NCI-H1048 (cell line): ENCODE results near the gene HAUS7.

ENCODE experiments used
- DNase-seq: peaks from one replicate; lab custom pipeline; 2025; lab: John Stamatoyannopoulos, UW

The HAUS7 gene

DNA sequence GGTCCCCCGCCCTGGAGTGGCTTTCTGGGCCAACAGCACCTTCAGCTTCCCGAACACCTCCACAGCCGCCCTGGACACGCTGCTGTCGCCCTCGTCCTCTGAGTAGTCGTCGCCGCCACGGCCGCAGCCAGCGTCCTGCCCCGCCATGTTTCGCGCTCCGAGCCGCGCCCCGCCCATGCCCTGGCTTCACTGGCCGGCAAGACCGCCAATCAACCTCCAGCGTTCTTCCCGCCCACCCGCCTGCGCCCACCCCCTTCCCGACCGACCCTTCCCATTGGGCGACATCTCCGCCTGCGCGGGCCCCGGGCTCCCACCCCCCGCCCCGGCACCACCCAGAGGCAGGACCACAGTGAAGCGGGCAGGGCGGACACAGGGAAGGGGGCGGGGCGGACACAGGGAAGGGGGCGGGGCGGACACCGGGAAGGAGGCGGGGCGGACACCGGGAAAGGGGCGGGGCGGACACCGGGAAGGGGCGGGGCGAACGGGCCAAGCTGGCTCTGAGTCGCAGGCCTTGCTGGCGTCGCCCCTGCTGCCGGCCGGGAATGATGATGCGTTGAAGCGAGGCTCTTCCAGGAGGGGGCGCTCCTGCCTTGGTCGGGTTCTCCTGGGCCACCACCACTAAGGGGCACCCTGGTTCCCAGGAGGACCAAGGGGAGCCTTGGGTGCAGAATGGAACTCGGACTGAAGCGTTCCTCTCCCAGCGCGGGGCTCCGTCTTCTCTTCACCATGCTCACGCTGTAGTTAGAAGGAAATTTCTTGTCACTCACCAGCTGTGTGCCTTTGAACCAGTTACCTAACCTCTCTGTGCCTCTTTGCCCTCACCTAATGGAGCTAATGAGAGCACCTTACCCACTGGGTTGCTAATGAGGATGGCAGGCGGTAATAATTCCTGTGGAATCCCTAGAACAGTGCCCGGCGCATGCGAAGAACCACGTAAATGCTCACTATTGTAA is at the start of gene HAUS7:
HAUS7 (minus strand) TSS at position 166 of the 953 bp plus-strand sequence; CDS start at position 147, 19 bp downstream.
- DNase-seq, result peak; percentile 65

DNA sequence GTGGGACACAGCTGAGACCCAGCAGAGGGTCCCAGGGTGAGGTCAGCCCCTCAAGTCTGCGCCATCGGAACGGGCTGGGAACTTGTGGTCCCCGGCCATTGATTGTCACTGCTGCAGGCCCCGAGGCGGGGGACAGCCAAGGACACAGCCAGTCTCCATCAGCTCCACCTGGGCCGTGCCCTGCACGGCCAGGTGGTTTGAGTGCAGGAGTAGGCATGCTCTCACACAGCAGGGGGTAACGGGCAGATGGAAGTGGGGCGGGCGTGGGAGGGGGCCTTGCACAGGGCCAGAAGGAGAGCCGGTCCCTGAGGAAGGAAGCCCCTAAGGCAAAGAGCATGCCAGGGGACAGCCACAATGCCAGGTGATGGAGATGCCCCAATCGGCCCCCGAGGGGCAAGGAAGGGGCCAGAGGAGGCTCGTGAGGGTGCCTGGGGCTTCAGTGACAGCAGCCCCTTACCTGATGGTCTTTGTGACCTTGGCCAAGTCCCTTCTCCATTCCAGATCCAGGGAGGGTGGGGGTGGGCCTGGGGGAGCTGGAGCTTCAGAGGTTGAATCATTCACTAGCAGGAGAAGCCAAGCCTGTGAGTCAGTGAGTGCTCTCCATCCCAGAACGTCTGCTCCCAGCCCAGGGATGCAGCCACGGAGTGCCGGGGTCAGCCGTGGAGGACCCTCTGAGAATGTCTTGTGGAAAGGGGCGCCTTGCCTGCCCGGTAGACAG is 49.4 kb upstream of the HAUS7 start:
- DNase-seq, result no peak

DNA sequence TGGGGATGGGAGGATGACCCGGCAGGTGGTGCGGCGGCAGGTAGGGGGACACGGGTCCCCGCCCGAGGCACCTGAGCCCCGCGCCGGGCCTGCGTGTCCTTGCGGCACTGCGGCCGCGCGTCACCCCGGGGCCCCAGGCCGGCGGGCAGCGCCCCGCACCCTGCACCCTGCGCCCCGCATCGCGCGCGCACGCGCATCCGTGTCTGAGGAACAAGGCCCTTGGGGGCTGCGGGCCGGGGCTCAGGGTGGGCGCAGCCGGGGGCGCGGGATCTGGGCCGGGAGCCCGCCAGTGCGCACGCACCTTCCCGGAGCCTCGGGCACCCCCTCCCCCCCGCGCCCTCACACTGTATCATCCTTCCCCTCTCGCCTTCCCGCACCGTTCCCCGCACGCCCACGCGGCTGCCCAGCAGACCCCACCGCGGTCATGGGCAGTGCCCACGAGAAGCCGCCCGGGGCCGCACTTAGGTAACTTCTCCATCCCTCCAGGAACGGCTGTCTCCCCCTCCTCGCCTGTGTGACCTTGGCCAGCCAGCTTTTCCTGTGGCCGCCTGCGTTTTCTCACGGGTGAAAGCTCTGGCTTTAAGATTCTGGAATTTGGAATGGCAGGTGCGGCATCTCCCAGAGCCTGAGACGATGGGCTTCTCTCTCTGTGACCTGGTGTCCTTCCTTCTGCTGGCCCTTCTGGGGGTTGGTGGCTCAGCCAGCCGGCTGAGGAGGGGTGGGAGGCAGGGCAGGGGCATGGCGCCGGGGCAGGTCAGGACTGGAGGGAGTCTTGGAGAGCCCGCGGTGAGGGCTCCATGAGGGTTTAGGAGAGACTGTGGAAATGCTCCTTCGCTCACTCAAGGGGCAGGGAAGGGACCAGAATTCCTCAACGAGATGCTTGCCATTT is 47.8 kb upstream of the HAUS7 start:
- DNase-seq, result no peak

DNA sequence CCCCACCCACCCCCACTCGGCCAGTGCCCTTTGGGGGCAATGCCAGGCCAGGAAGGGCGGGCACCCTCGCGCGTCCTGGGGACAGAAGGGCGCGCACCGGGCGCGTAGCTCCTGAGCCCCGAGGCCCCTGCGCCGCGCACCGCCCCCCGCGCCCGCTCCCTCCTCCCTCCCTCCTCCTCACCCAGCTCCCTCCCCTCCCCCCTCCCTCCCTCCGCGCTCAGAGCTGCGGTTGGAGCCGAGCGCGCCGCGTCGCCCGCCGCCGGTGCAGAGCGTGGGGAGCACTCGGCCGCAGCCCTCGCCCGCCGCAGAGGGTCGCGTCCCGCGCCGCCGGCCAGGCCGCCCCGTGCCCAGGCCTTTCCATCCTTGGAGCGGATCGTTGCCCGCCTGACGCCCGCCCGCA is 47.0 kb upstream of the HAUS7 start, which contains the start of gene ATP2B3:
ATP2B3 (plus strand) TSS at position 220 of the 400 bp plus-strand sequence. CDS start 18,606 bp downstream, outside the sequence.
- DNase-seq, result no peak

DNA sequence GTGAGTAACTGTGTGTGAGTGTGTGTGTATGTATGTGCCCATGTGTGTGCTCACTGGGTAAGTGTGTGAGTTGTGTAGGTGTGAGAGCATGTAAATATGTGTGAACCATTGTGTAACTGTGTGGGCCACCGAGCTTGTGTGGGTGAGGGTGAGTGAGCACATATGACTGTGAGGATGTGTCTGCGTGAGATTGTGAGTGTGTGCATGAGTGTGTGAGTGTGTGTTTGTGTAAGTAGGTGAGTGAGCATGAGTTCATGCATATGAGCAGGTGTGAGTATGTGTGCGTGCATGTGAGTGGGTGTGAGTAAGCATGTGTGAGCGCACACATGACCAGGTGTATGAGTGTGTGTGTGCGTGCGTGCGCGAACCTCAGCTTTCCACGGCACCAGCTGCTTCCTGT is 45.7 kb upstream of the HAUS7 start:
- no peak for DNase-seq

DNA sequence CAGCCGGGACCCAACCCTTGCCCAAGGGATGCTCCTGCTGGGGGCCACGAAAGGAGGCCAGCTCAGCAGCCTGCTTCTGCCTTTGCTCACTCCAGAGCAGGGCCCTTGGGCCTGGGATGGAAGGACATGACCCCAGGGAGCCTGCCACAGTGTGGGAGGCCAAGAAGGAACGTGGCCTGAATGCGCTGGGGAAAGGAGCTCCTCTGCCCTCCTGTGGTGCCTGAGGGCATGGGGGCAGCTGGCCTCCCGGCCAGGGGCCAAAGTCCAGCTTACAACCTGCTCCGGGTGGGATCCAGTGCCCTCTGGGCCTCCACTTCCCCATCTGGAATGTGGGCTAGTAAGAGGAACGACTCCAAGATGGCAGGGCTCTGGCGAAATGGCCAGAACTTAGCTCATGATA is 45.1 kb upstream of the HAUS7 start:
- DNase-seq, result no peak

DNA sequence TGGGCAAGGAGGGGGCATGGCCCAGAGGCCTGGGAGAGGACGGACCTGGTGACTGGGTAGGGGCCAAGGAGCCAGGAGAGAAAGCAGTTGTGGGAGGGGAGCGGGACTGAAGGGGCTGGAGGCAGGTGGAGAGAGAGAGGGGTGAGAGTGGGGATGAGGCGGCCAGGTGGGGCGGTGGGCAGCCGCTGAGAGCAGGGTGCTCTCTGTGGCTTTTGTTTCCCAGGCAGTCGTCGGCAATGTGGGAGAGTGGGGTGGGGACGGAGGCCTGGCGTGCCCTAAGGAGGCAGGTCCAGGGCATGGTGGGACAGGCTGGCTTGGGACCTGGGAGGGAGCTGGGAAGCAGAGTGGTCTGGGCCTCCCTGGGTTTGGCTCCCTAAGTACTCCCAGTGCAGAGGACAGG is 43.9 kb upstream of the HAUS7 start:
- no peak for DNase-seq

DNA sequence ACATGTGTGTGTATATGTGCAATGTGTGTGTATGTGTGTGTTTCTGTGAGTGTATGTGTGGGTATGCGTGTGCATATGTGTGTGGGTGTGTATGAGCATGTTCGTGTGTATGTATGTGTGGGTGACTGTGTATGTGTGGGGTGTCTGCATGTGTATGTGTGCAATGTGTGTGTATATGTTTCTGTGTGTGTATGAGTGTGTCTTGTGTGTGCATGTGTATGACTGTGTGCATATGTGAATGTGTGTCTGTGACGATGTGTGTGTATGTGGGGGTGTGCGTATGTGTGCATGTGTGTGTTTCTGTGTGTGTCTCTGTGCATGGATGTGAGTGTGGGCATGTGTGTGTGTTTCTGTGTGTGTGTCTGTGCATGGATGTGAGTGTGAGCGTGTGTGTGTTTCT is 42.9 kb upstream of the HAUS7 start:
- DNase-seq, result no peak

DNA sequence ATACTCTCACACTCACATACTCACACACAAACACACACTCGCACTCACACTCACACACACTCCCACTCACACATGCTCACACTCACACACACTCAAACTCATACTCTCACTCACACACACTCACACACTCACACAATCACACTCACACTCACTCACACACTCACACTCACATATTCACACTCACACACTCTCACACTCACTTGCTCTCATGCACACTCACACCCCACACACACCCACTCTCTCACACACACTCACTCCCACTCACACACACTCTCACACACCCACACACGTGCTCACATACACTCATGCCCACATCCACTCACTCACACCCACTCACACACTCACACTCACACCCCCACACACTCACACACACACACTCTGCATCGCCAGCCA is 42.1 kb upstream of the HAUS7 start:
- DNase-seq, result no peak

DNA sequence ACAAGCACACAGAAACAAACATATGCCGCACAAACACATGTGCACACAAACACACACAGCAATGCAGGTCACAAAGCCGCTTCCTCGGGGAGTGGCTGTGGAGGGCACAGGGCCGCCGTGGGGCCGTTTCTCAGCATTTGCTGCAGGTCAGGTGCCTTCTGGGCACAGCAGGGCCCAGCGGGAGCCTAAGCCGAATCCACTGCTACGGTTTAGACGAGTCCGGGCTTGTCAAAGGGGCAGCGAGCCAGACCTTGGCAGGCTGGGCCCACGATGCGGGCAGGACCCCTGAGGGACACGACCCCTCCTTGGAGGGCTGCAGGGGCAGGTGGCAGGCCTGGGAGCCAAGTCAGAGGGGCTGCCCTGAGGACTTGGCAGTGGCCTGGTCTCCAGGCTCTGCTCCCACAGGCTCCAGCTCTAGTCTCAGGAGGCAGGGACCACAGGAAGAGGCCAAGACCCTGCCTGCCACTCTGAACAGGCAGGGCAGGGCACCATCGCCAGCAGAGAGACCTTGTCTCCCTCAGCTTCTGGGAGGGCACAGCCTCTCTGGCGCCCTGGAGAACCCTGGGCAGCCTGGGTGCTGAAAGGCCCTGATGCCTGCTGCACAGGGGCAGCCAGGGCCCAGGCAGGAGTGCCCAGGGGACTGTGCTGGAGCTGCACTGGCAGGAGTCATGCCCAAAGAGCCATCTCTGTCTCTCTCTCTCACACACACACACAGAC is 41.6 kb upstream of the HAUS7 start:
- DNase-seq, result no peak

DNA sequence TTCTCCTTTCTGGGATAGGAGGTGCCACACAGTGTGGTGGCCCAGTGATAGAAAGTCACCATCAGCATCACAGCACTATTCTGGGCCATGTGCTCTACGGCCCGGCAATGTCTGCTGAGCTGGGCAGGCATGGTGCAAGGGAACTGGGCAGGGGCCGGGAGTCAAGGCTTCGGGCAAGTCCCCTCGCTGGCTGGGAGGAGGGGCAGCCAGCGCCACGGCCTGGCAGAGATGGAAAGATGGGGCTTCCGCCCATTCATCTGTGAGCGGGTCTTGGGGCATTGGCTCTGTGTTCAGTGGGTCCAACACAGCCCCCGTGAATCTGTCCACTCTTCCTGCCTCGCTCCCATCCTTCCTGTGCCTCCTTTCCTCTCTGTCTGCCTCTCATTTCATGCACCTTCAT is 40.0 kb upstream of the HAUS7 start:
- DNase-seq, result no peak

DNA sequence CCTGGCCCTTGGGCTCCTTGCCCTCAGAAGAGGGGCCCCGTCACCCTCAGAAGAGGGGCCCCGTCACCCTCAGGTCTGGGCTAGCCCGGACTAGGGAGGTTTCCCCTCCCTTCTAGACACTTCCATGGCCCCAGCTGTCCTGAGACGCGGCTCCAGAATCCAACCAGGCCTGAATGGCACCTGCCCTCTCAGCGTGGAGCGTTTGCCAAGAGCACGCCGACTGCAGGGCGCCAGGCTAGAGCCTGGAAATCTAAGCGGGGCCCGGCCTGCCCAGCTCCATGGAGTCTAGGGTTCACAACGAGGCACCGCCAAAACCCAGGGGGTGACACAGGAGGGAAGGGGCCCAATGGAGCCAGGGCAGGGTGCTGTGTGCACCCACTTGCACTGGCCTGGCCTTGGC is 39.2 kb upstream of the HAUS7 start:
- no peak for DNase-seq

DNA sequence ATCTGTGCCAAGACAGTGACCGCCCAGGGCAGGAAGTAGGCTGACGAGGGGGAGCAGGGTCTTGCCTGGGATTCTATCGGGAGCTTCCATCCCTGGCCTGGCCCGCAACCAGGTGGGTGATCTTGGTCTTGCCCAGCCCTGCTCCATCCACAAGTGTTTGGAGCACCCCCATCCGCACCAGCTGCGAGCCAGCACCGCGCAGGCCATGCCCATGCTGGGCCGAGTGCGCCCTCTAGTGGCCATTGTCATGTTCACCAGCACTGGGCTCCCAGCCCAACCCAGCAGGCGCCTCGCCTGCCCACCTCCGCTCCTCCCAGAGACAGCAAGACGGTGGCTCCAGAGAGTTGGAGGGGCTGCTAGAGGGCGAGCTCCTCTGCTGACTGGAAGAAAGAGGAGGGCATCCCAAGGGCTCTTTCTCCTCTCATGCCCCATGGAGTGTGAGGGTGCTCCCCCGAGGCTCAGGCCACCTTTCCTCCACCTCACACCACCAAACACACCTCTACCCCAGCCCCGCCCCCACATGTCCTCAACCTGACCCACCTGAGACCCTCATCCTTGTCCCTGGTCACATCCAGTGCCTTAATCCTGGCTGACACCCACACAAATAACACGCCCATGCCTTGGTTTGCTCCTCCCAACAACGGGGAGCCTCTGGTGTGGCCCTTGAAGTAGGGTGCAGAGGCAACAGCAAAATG is 37.3 kb upstream of the HAUS7 start:
- peak; percentile 7 for DNase-seq

DNA sequence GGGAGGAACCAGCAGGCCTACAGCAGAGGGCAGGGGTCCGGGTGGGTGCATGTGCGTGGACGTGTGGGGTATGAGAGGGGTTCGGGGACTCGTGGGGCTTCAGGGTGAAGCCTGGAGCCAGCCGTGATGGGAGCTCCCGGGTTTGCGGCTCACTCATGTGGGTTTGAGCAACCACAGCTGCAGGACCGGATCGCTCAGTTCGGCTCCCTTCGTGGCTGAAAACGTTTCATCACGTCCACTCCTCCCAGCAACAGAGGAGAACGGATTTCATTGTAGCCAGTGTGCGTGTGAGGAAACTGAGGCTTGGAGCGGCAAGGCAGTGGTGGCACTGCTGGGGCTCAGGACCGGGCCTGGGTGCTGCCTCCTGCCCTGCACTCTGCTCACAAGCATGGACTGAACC is 35.0 kb upstream of the HAUS7 start:
- no peak for DNase-seq

DNA sequence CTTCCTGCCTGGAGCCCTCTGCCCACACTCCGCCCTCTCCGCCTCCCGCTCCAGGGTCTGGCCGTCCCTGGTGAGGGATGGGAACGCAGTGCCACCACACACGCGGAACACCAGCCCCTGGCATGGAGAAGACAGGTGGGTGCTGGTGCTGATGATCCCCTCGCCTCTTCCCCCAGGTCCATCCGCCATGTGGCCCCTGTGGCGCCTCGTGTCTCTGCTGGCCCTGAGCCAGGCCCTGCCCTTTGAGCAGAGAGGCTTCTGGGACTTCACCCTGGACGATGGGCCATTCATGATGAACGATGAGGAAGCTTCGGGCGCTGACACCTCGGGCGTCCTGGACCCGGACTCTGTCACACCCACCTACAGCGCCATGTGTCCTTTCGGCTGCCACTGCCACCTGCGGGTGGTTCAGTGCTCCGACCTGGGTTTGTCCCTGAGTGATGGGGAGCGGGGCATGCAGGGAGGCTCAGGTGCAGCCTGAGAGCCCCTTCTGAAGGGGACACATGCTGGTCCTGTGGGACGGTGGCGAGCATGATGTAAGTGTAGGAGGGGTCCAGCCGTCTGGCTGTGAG is 34.2 kb upstream of the HAUS7 start:
- no peak for DNase-seq

DNA sequence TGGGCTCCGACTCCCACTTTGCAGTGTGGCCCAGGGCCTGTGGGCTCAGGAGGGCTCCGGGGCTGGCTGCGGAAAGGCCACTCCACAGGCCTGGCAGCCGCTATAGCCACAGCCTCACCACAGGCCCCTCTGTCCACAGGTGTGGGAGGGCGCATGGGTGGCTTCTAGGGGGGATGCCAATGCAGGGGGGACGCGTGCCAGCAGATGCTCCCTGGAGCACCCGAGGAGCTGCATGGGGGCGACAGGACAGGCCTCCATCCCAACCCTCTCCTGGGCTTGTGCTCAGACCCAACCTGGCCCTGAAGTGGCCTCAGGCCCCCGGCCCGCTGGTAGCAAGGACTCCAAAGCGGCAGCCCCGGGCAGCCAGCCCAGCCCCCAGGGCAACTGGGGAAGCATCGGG is 32.4 kb upstream of the HAUS7 start:
- DNase-seq, result no peak

DNA sequence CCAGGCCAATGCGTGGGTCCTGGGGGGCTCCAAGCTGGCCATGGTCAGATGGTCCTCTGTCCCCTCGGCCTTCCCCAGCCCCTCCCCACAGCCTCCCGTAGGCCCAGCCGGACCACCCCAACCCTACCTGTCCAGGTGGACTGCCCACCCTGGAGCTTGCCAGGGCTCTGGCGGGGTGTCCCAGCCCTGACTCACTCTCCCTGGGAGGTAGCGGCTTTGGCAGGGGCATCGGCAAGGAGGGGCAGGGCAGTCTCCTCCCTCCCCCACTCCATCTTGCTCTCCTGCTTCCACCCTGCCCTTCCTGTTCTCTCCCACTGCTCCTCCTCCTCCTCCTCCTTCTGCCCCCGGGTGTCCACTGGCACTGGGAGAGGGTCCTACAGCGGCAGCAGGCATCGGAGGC is 31.8 kb upstream of the HAUS7 start:
- no peak for DNase-seq

DNA sequence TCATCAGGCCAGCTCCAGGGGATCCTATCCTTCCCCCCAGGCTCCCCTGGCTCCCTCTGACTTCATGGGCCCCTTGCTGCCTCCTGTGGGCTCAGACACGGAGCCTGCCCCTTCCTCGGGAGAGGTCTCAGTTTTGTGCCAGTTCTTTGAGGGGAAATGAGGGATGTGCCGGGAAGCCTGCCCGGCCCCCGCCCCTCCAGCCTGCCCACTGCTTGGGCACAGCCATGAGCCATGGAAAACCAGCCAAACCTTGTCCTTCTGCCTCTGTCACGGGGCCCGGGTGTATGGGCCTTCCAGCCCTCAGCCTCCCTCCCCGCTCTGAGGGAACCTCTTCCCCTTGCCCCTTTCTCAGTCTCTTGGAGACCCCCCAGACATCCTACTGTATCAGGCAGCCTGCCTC is 31.2 kb upstream of the HAUS7 start:
- DNase-seq, result no peak

DNA sequence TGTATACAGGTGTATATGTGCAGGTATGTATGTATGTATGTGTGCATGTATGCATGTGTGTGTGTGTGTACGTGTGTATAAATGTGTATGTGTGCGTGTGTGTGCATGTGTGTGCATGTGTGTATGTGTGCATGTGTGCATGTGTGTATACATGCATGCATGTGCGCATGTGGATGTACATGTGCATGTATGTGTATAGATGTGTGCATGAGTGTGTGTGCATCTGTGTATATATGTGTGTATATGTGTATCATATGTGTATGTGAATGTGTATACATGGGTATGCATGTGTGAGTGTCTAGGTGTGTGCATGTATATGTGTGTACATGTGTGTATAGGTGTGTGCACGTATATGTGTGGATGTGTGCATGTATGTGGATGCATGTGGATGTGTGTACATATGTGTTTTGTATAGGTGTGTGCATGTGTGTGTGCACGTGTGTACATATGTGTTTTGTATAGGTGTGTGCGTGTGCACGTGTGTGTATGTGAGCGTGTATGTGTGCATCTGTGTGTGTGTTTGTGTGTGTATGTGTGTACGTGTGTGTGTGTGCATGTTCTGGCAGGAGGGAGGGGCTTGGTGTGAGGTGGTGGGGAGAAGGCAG is 30.4 kb upstream of the HAUS7 start:
- no peak for DNase-seq

DNA sequence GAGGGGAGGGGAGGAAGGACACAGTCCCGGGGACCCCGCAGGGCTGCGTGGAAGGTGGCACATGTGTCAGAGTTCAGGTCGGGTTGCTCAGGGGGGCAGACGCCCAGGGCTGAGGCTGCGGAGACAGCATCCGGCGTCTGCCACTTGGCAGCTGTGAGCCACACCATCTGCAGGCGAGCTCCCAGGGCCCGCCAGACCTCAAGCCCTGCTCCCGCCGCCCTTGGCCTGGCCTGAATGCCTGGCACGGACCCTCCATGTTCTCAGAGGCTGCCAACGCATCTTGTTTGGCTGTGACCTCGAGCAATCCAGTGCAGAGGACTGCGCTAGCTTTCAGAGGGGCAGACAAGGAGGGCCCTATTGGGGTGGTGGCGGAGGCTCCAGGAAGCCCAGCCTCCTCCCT is 29.5 kb upstream of the HAUS7 start:
- DNase-seq, result no peak
